Nephron progenitor cell (in vitro differentiated cells): ENCODE results near the gene CBLN3.
A peak's percentile ranks its signal among the peaks of the same experiment; 100 is the strongest.

Experiments used
- DNase-seq: peaks from one replicate; pipeline ENCODE4 v3.0.0; 2021
- H3K27ac Mint-ChIP-seq: 2 replicates; pipeline ENCODE4 v1.8.0; 2021; ENCODE audit warnings: mild to moderate bottlenecking, moderate library complexity, mixed read lengths
- H3K27me3 Mint-ChIP-seq: 2 replicates; pipeline ENCODE4 v1.8.0; 2021; ENCODE audit warnings: mild to moderate bottlenecking, low read depth, mixed read lengths; ENCODE audit not compliant: poor library complexity
- H3K36me3 Mint-ChIP-seq: 2 replicates; pipeline ENCODE4 v1.8.0; 2021; ENCODE audit warnings: low read depth, mixed read lengths
- H3K4me1 Mint-ChIP-seq: 2 replicates; pipeline ENCODE4 v1.8.0; 2021; ENCODE audit warnings: mixed read lengths
- H3K4me3 Mint-ChIP-seq: 2 replicates; pipeline ENCODE4 v1.8.0; 2021; ENCODE audit warnings: mild to moderate bottlenecking, moderate library complexity, mixed read lengths
- H3K9me3 Mint-ChIP-seq: 2 replicates; pipeline ENCODE4 v1.8.0; 2021; ENCODE audit warnings: mild to moderate bottlenecking, moderate library complexity, mixed read lengths
- CTCF ChIP-seq: fragments of 200-600 bp; sonication (generic); IDR thresholded peaks from 2 replicates; pipeline ENCODE4 v1.5.0; 2021; ENCODE audit warnings: antibody characterized with exemption

CBLN3 gene

GRCh38 chr14:24403294-24403998, 26.0 kb downstream of the CBLN3 start:
- H3K27me3 Mint-ChIP-seq = peaks cover 10% of the 10 kb centered on the region
- DNase-seq = no peak
- peak overlapping the region; percentile 71 for H3K4me3 Mint-ChIP-seq
- no peak overlapping the region for H3K27ac Mint-ChIP-seq
- H3K9me3 Mint-ChIP-seq = no peaks in the 10 kb centered on the region
- peaks cover 31% of the 10 kb centered on the region for H3K36me3 Mint-ChIP-seq
- no peak for TF ChIP-seq CTCF
- H3K4me1 Mint-ChIP-seq = peaks cover 63% of the 10 kb centered on the region

GRCh38 chr14:24401810-24402702, 27.4 kb downstream of the CBLN3 start:
- Mint-ChIP-seq H3K36me3 (peaks cover 30% of the 10 kb centered on the region), H3K4me1 (peaks cover 75% of the 10 kb centered on the region), H3K9me3 (no peaks in the 10 kb centered on the region), H3K4me3 (peak overlapping the region; percentile 94), H3K27me3 (peaks cover 10% of the 10 kb centered on the region), H3K27ac (peak overlapping the region; percentile 5)
- TF ChIP-seq CTCF = no peak
- DNase-seq = no peak

GRCh38 chr14:24399999-24400718, 29.3 kb downstream of the CBLN3 start:
- peaks cover 6% of the 10 kb centered on the region for H3K9me3 Mint-ChIP-seq
- peaks cover 87% of the 10 kb centered on the region for H3K4me1 Mint-ChIP-seq
- no peak for TF ChIP-seq CTCF
- H3K27ac Mint-ChIP-seq = peak overlapping the region; percentile 25
- H3K4me3 Mint-ChIP-seq = peak overlapping the region; percentile 94
- DNase-seq = no peak
- peaks cover 24% of the 10 kb centered on the region for H3K36me3 Mint-ChIP-seq
- peaks cover 7% of the 10 kb centered on the region for H3K27me3 Mint-ChIP-seq

GRCh38 chr14:24399447-24399822, 30.0 kb downstream of the CBLN3 start:
- peaks cover 6% of the 10 kb centered on the region for H3K9me3 Mint-ChIP-seq
- peak overlapping the region; percentile 25 for H3K27ac Mint-ChIP-seq
- H3K27me3 Mint-ChIP-seq = peaks cover 4% of the 10 kb centered on the region
- H3K4me1 Mint-ChIP-seq = peaks cover 87% of the 10 kb centered on the region
- H3K4me3 Mint-ChIP-seq = peak overlapping the region; percentile 94
- no peak for TF ChIP-seq CTCF
- no peak for DNase-seq
- peaks cover 17% of the 10 kb centered on the region for H3K36me3 Mint-ChIP-seq

GRCh38 chr14:24398653-24399446, 30.6 kb downstream of the CBLN3 start, which contains the start of gene NYNRIN:
Gene NYNRIN (plus strand): TSS chr14:24399003. CDS start chr14:24399247, 244 bp downstream.
- TF ChIP-seq CTCF = no peak
- peaks cover 87% of the 10 kb centered on the region for H3K4me1 Mint-ChIP-seq
- H3K4me3 Mint-ChIP-seq = peak within 1 kb of the TSS; percentile 94
- H3K27ac Mint-ChIP-seq = peak within 1 kb of the TSS; percentile 68
- peaks cover 11% of the 10 kb centered on the region for H3K36me3 Mint-ChIP-seq
- H3K27me3 Mint-ChIP-seq = peaks cover 4% of the 10 kb centered on the region
- peaks cover 6% of the 10 kb centered on the region for H3K9me3 Mint-ChIP-seq
- peak; percentile 86 for DNase-seq
